ENCODE measurements around the gene ARFGAP1.

Gene ARFGAP1

GRCh38 chr20:63337786-63338420, 65.3 kb downstream of the ARFGAP1 start:
- DNase-seq, result no peak
